H9 (cell line): Measurements from ENCODE around the gene HPDL. TPM values are rescaled to one million over a fixed set of nuclear protein-coding genes. Genes with fewer than 3 reads are reported as not detected.

Experiments
- DNase-seq: peaks from one replicate; pipeline ENCODE4 v3.0.0-alpha.2; 2017
- H2AFZ ChIP-seq: one replicate; pipeline ENCODE4 v1.6.1; 2013; ENCODE audit warnings: mild to moderate bottlenecking, low read length, control low read depth, moderate library complexity
- H2AK5ac ChIP-seq: 2 replicates; pipeline ENCODE4 v1.6.1; 2013; ENCODE audit warnings: low read length, control low read depth, mixed read lengths; ENCODE audit not compliant: insufficient read length
- H2BK120ac ChIP-seq: one replicate; pipeline ENCODE4 v1.6.1; 2013; ENCODE audit warnings: low read depth, mild to moderate bottlenecking, low read length, control low read depth, inconsistent platforms; ENCODE audit not compliant: poor library complexity, severe bottlenecking
- H2BK12ac ChIP-seq: 2 replicates; pipeline ENCODE4 v1.6.1; 2013; ENCODE audit warnings: low read length, control low read depth, mixed read lengths, low read depth; ENCODE audit not compliant: insufficient read length
- H2BK15ac ChIP-seq: 2 replicates; pipeline ENCODE4 v1.6.1; 2013; ENCODE audit warnings: low read depth, low read length, control low read depth
- H2BK20ac ChIP-seq: one replicate; pipeline ENCODE4 v1.6.1; 2013; ENCODE audit warnings: low read depth, mild to moderate bottlenecking, low read length, control low read depth, inconsistent platforms; ENCODE audit not compliant: poor library complexity, severe bottlenecking
- H2BK5ac ChIP-seq: 2 replicates; pipeline ENCODE4 v1.6.1; 2013; ENCODE audit warnings: low read length, control low read depth, mixed read lengths; ENCODE audit not compliant: insufficient read length
- H3K14ac ChIP-seq: 2 replicates; pipeline ENCODE4 v1.6.1; 2013; ENCODE audit warnings: low read length, control low read depth; ENCODE audit not compliant: insufficient read depth
- H3K18ac ChIP-seq: 2 replicates; pipeline ENCODE4 v1.6.1; 2013; ENCODE audit warnings: low read depth, mild to moderate bottlenecking, mixed read lengths, low read length, control low read depth; ENCODE audit not compliant: insufficient read length
- H3K23ac ChIP-seq: 2 replicates; pipeline ENCODE4 v1.6.1; 2013; ENCODE audit warnings: low read length, control low read depth, mixed read lengths, low read depth; ENCODE audit not compliant: insufficient read length
- H3K23me2 ChIP-seq: 2 replicates; pipeline ENCODE4 v1.6.1; 2013; ENCODE audit warnings: low read depth, mild to moderate bottlenecking, mixed read lengths, low read length, control low read depth; ENCODE audit not compliant: insufficient read length, poor library complexity, severe bottlenecking
- H3K27ac ChIP-seq: 2 replicates; pipeline ENCODE4 v1.5.1; 2013; ENCODE audit warnings: low read length, control low read depth, mixed read lengths, low read depth; ENCODE audit not compliant: insufficient read length
- H3K27me3 ChIP-seq: 2 replicates; pipeline ENCODE4 v1.6.1; 2013; ENCODE audit warnings: low read length, control low read depth, inconsistent platforms; ENCODE audit not compliant: insufficient read depth
- H3K4ac ChIP-seq: 2 replicates; pipeline ENCODE4 v1.6.1; 2013; ENCODE audit warnings: low read depth, mild to moderate bottlenecking, control low read depth, inconsistent platforms, low read length, moderate library complexity
- H3K4me1 ChIP-seq: 2 replicates; pipeline ENCODE4 v1.6.1; 2013; ENCODE audit warnings: low read length, control low read depth, inconsistent platforms; ENCODE audit not compliant: insufficient read depth
- H3K4me2 ChIP-seq: 2 replicates; pipeline ENCODE4 v1.6.1; 2013; ENCODE audit warnings: low read length, control low read depth, mixed read lengths; ENCODE audit not compliant: insufficient read length, insufficient read depth
- H3K56ac ChIP-seq: 2 replicates; pipeline ENCODE4 v1.6.1; 2013; ENCODE audit warnings: low read depth, mild to moderate bottlenecking, mixed read lengths, low read length, control low read depth; ENCODE audit not compliant: insufficient read length
- H3K79me1 ChIP-seq: 2 replicates; pipeline ENCODE4 v1.6.1; 2013; ENCODE audit warnings: low read depth, mild to moderate bottlenecking, moderate library complexity, low read length, control low read depth, inconsistent platforms; ENCODE audit not compliant: insufficient read depth, poor library complexity, severe bottlenecking
- H3K79me2 ChIP-seq: 2 replicates; pipeline ENCODE4 v1.6.1; 2013; ENCODE audit warnings: low read length, control low read depth, inconsistent platforms; ENCODE audit not compliant: insufficient read depth
- H3K9ac ChIP-seq: 2 replicates; pipeline ENCODE4 v1.6.1; 2013; ENCODE audit warnings: low read length, control low read depth, mixed read lengths; ENCODE audit not compliant: insufficient read length; ENCODE audit errors: extremely low read depth
- H3K9me3 ChIP-seq: one replicate; pipeline ENCODE4 v1.6.1; 2013; ENCODE audit warnings: low read depth, low read length, inconsistent platforms; ENCODE audit not compliant: control insufficient read depth
- H3T11ph ChIP-seq: one replicate; pipeline ENCODE4 v1.6.1; 2013; ENCODE audit warnings: mild to moderate bottlenecking, low read length, control low read depth, inconsistent platforms
- H4K20me1 ChIP-seq: one replicate; pipeline ENCODE4 v1.6.1; 2013; ENCODE audit not compliant: control insufficient read depth, insufficient read length, insufficient read depth
- H4K5ac ChIP-seq: 2 replicates; pipeline ENCODE4 v1.6.1; 2013; ENCODE audit warnings: low read depth, mild to moderate bottlenecking, mixed read lengths, low read length, control low read depth; ENCODE audit not compliant: insufficient read length
- H4K8ac ChIP-seq: replicated peaks from 2 replicates; pipeline ENCODE4 v1.6.1; 2013; ENCODE audit warnings: low read length, control low read depth, mixed read lengths, low read depth; ENCODE audit not compliant: insufficient read length
- H4K91ac ChIP-seq: 2 replicates; pipeline ENCODE4 v1.6.1; 2013; ENCODE audit warnings: low read depth, mild to moderate bottlenecking, moderate library complexity, mixed read lengths, low read length, control low read depth; ENCODE audit not compliant: insufficient read length
- H3K27ac Mint-ChIP-seq, 3 experiments: 2 replicates in 2 of 3; 3 replicates in 1 of 3; pipeline ENCODE4 v1.8.0; 2020 to 2021; ENCODE audit warnings: mixed read lengths in 3 of 3, mild to moderate bottlenecking in 1 of 3, moderate library complexity in 1 of 3
- H3K27me3 Mint-ChIP-seq: 2 replicates; pipeline ENCODE4 v1.8.0; 2021; ENCODE audit warnings: low read depth, mild to moderate bottlenecking, moderate library complexity, mixed read lengths
- H3K36me3 Mint-ChIP-seq, 3 experiments: 2 replicates in 2 of 3; 3 replicates in 1 of 3; pipeline ENCODE4 v1.8.0; 2020 to 2021; ENCODE audit warnings: low read depth in 3 of 3, mixed read lengths in 3 of 3; ENCODE audit not compliant: insufficient read depth in 1 of 3
- H3K4me1 Mint-ChIP-seq, 2 experiments: 2 replicates each; pipeline ENCODE4 v1.8.0; 2020; ENCODE audit warnings: mixed read lengths in 2 of 2
- H3K4me3 Mint-ChIP-seq, 2 experiments: 2 replicates in 1 of 2; 3 replicates in 1 of 2; pipeline ENCODE4 v1.8.0; 2020 to 2021; ENCODE audit warnings: mild to moderate bottlenecking in 2 of 2, mixed read lengths in 2 of 2, moderate library complexity in 1 of 2
- H3K9me3 Mint-ChIP-seq, 2 experiments: 2 replicates in 1 of 2; 3 replicates in 1 of 2; pipeline ENCODE4 v1.8.0; 2020; ENCODE audit warnings: mild to moderate bottlenecking in 2 of 2, mixed read lengths in 2 of 2, moderate library complexity in 1 of 2
- WGBS: extraction: QIAGEN DNeasy Blood & Tissue Kit; methylation state at CpG from one replicate; pipeline ENCODE4 v1.1.7; 2013; ENCODE audit warnings: missing lambda C conversion rate, low lambda C conversion rate, mixed read lengths; ENCODE audit not compliant: insufficient read length; ENCODE audit errors: extremely low coverage; 5-methylcytosine and 5-hydroxymethylcytosine counted together
- total RNA-seq: library from RNA; stranded (reverse); gene quantifications from 2 replicates; pipeline ENCODE4 v1.2.1, GENCODE V29; 2021
- TF ChIP-seq, protein P1 (sequence below): fragments of 200-600 bp; sonication (generic); conservative IDR thresholded peaks from 3 replicates; pipeline ENCODE4 v1.8.0; 2021; ENCODE audit warnings: antibody characterized with exemption, mild to moderate bottlenecking

Gene HPDL
- total RNA-seq, 1 experiment from 2014 or later: 10.6 TPM

DNA sequence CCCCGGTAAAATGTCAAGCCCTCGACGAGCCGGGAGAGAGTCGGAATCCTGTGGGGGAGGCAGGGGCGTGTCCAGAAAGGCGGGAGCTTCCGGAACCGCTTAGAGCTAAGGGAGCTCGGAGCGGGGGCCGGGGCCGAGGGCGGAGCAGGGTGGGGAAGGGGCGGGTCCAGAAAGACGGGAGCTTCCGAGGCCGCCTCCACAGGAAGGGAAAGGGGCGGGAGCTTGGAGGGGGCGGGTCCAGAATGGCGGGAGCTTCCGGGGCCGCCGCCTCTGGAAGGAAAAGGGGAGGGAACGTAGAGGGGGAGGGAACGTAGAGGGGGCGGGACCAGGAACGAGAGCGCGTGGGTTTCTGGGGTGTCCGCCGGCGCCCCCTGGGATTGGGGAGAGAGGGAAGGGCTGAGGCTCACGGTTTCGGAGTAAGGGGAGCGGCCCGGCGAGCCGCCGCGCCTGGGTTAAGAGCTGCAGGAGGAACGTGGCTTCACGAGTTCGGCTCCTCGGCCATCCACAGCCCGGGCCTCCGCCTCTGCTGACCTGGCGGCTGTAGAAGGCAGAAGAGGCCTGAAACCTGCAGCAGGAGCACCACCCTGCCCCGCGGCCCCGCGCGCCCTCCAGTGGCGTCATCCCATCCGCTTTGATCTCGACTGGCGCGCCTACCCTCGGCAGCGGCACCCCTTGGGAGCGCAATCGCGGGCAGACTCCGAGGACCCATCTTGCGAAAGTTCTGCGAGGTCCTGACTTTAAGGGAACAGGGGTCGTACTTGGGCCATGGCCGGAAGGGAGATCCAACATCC lies 23.0 kb upstream of the HPDL start:
- Histone ChIP-seq H3K4me1 (peaks cover 12% of the 10 kb centered on the region), H2AFZ (no peak overlapping the region), H3K9ac (peak overlapping the region; percentile 81), H3K18ac (peak overlapping the region; percentile 95), H3K27me3 (no peaks in the 10 kb centered on the region), H2BK120ac (no peak overlapping the region), H4K20me1 (no peaks in the 10 kb centered on the region), H3K79me1 (no peaks in the 10 kb centered on the region), H3K14ac (peak overlapping the region; percentile 99), H4K91ac (no peak overlapping the region), H3K23ac (no peak overlapping the region), H2BK20ac (no peak overlapping the region), H3K4me2 (peak overlapping the region; percentile 72), H3K79me2 (no peaks in the 10 kb centered on the region), H2BK5ac (no peak overlapping the region), H3K56ac (no peak overlapping the region), H4K5ac (no peak overlapping the region), H4K8ac (no peak overlapping the region), H3K4ac (no peak overlapping the region), H3K23me2 (peaks cover 9% of the 10 kb centered on the region), H2AK5ac (no peak overlapping the region), H3K9me3 (no peaks in the 10 kb centered on the region), H2BK15ac (no peak overlapping the region), H3K27ac (no peak overlapping the region), H2BK12ac (no peak overlapping the region), H3T11ph (no peak overlapping the region)
- peaks cover 45 to 47% of the 10 kb centered on the region in 2 experiments for H3K4me1 Mint-ChIP-seq
- DNase-seq: peak; percentile 99
- no peaks in the 10 kb centered on the region; a peak in 1 of 5 replicates for H3K9me3 Mint-ChIP-seq
- TF ChIP-seq, protein P1, sequence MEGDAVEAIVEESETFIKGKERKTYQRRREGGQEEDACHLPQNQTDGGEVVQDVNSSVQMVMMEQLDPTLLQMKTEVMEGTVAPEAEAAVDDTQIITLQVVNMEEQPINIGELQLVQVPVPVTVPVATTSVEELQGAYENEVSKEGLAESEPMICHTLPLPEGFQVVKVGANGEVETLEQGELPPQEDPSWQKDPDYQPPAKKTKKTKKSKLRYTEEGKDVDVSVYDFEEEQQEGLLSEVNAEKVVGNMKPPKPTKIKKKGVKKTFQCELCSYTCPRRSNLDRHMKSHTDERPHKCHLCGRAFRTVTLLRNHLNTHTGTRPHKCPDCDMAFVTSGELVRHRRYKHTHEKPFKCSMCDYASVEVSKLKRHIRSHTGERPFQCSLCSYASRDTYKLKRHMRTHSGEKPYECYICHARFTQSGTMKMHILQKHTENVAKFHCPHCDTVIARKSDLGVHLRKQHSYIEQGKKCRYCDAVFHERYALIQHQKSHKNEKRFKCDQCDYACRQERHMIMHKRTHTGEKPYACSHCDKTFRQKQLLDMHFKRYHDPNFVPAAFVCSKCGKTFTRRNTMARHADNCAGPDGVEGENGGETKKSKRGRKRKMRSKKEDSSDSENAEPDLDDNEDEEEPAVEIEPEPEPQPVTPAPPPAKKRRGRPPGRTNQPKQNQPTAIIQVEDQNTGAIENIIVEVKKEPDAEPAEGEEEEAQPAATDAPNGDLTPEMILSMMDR: peak; percentile 73
- peak overlapping the region; percentile 90 to 98 (median 97) for H3K27ac Mint-ChIP-seq
- H3K36me3 Mint-ChIP-seq: no peaks in the 10 kb centered on the region
- peak overlapping the region; percentile 85 to 88 for H3K4me3 Mint-ChIP-seq
- WGBS: no CpG with 5 or more reads among the region's 68 CpGs
- H3K27me3 Mint-ChIP-seq: no peaks in the 10 kb centered on the region
